Keratinocyte (primary cell): ENCODE results near the gene ZNF814.

Experiments used
- EZH2 ChIP-seq: IDR thresholded peaks from one replicate; pipeline ENCODE4 v1.6.1; 2012; ENCODE audit warnings: inconsistent platforms, mild to moderate bottlenecking, low read length, moderate library complexity
- TF ChIP-seq, protein P1 (sequence below), 3 experiments: IDR thresholded peaks in 1 of 3; conservative IDR thresholded peaks in 1 of 3; optimal IDR thresholded peaks in 1 of 3; 2 replicates in 2 of 3; 3 replicates in 1 of 3; pipeline versions ENCODE3 to v1.5.1; 2011; ENCODE audit warnings: low read length in 3 of 3, mild to moderate bottlenecking in 3 of 3, moderate library complexity in 2 of 3, control low read depth in 1 of 3, inconsistent platforms in 1 of 3; ENCODE audit not compliant: insufficient read depth in 2 of 3; ENCODE audit errors: extremely low read depth in 1 of 3

DNA sequence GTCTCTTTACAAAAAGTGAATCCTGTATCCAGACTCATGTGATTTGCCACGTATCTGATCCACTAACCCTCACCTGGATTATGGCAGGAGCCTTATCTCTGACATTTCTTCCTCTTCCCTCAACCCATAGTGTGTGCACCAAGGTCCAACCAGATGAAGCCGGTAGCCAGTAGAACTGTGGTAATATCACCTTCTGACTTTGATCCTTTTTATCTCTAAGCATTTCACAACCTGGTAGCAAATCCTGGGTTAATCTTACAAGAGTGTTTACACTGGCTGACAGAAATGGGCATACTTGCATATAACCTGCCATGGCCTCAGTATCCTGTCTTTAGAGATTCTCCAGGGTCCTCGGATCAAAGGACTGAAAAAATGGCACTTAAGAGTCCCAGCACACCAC lies 25.7 kb upstream of the ZNF814 start:
- no peak for TF ChIP-seq EZH2
- TF ChIP-seq, protein P1, sequence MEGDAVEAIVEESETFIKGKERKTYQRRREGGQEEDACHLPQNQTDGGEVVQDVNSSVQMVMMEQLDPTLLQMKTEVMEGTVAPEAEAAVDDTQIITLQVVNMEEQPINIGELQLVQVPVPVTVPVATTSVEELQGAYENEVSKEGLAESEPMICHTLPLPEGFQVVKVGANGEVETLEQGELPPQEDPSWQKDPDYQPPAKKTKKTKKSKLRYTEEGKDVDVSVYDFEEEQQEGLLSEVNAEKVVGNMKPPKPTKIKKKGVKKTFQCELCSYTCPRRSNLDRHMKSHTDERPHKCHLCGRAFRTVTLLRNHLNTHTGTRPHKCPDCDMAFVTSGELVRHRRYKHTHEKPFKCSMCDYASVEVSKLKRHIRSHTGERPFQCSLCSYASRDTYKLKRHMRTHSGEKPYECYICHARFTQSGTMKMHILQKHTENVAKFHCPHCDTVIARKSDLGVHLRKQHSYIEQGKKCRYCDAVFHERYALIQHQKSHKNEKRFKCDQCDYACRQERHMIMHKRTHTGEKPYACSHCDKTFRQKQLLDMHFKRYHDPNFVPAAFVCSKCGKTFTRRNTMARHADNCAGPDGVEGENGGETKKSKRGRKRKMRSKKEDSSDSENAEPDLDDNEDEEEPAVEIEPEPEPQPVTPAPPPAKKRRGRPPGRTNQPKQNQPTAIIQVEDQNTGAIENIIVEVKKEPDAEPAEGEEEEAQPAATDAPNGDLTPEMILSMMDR (optimal IDR thresholded peaks at IDR 0.05 in 1 of 3, IDR thresholded peaks at IDR 0.05 in 1 of 3, conservative IDR thresholded peaks at IDR 0.05 in 1 of 3; ENCODE audit: extremely low read depth in 1 of 3, insufficient read depth in 2 of 3, low read length in 3 of 3) = no peak
